Keratinocyte (primary cell): Measurements from ENCODE around the gene BUD23. TPM values are rescaled to one million over a fixed set of nuclear protein-coding genes. Genes with fewer than 3 reads are reported as not detected.

Experiments used
- DNase-seq: peaks from one replicate; pipeline ENCODE4 v3.0.0-alpha.2; 2011; ENCODE audit warnings: low read depth, missing footprints, low spot score
- FAIRE-seq: peaks from 2 replicates; lab custom pipeline; 2011; peaks lifted over from hg19 to GRCh38; lab: Jason Lieb, UNC
- H2AFZ ChIP-seq: 2 replicates; pipeline ENCODE4 v1.6.0; 2012; ENCODE audit warnings: low read length, control low read depth, inconsistent platforms; ENCODE audit not compliant: control insufficient read depth
- H3K27ac ChIP-seq: 2 replicates; pipeline ENCODE4 v1.5.1; 2011; ENCODE audit warnings: low read length; ENCODE audit not compliant: control insufficient read depth, insufficient read depth
- H3K27me3 ChIP-seq: 3 replicates; pipeline ENCODE4 v1.6.0; 2011; ENCODE audit warnings: low read length; ENCODE audit not compliant: control insufficient read depth, insufficient read depth; ENCODE audit errors: extremely low read depth
- H3K36me3 ChIP-seq, 2 experiments: 2 replicates in 1 of 2; 3 replicates in 1 of 2; pipeline ENCODE4 v1.5.1; 2011; ENCODE audit warnings: low read length in 2 of 2, mild to moderate bottlenecking in 1 of 2; ENCODE audit not compliant: control insufficient read depth in 2 of 2, insufficient read depth in 2 of 2; ENCODE audit errors: extremely low read depth in 1 of 2
- H3K4me1 ChIP-seq: 3 replicates; pipeline ENCODE4 v1.5.1; 2011; ENCODE audit warnings: low read length; ENCODE audit not compliant: control insufficient read depth, insufficient read depth; ENCODE audit errors: extremely low read depth
- H3K4me2 ChIP-seq: 3 replicates; pipeline ENCODE4 v1.6.0; 2011; ENCODE audit warnings: low read depth, low read length; ENCODE audit not compliant: control insufficient read depth, insufficient read depth; ENCODE audit errors: extremely low read depth
- H3K4me3 ChIP-seq, 3 experiments: fragments of 200-600 bp in 1 of 3; sonication (generic) in 1 of 3; 2 replicates in 2 of 3; 3 replicates in 1 of 3; pipeline ENCODE4 v1.5.1; 2011 to 2016; ENCODE audit warnings: low read length in 3 of 3, mild to moderate bottlenecking in 3 of 3, control low read depth in 2 of 3, inconsistent platforms in 1 of 3, low read depth in 1 of 3, mixed read lengths in 1 of 3, mixed run types in 1 of 3, moderate library complexity in 1 of 3; ENCODE audit not compliant: control insufficient read depth in 2 of 3, insufficient read depth in 2 of 3; ENCODE audit errors: extremely low read depth in 1 of 3
- H3K79me2 ChIP-seq: 2 replicates; pipeline ENCODE4 v1.6.0; 2012; ENCODE audit warnings: low read length; ENCODE audit not compliant: control insufficient read depth, insufficient read depth
- H3K9ac ChIP-seq: 3 replicates; pipeline ENCODE4 v1.6.0; 2011; ENCODE audit warnings: low read length; ENCODE audit not compliant: control insufficient read depth, insufficient read depth; ENCODE audit errors: extremely low read depth
- H3K9me1 ChIP-seq: 3 replicates; pipeline ENCODE4 v1.6.0; 2011; ENCODE audit warnings: low read length; ENCODE audit not compliant: control insufficient read depth, insufficient read depth; ENCODE audit errors: extremely low read depth
- H3K9me3 ChIP-seq: 2 replicates; pipeline ENCODE4 v1.5.1; 2012; ENCODE audit warnings: low read depth, low read length; ENCODE audit not compliant: control insufficient read depth
- H4K20me1 ChIP-seq: 3 replicates; pipeline ENCODE4 v1.6.0; 2011; ENCODE audit warnings: low read length; ENCODE audit not compliant: control insufficient read depth, insufficient read depth; ENCODE audit errors: extremely low read depth
- CTCF ChIP-seq, 3 experiments: IDR thresholded peaks in 1 of 3; conservative IDR thresholded peaks in 1 of 3; optimal IDR thresholded peaks in 1 of 3; 2 replicates in 2 of 3; 3 replicates in 1 of 3; pipeline versions ENCODE3 to v1.5.1; 2011; ENCODE audit warnings: low read length in 3 of 3, mild to moderate bottlenecking in 3 of 3, moderate library complexity in 2 of 3, control low read depth in 1 of 3, inconsistent platforms in 1 of 3; ENCODE audit not compliant: insufficient read depth in 2 of 3; ENCODE audit errors: extremely low read depth in 1 of 3
- EZH2 ChIP-seq: IDR thresholded peaks from one replicate; pipeline ENCODE4 v1.6.1; 2012; ENCODE audit warnings: inconsistent platforms, mild to moderate bottlenecking, low read length, moderate library complexity
- dilution Hi-C: fragments of 300-500 bp; cut with MboI; formaldehyde crosslinking; loops from one replicate; pipeline ENCODE4 v1.7.0; 2020; ENCODE audit warnings: low sequenced_read_pairs; ENCODE audit not compliant: extremely low pct_ligation_motif_present
- polyA plus RNA-seq, 5 experiments: library from polyadenylated mRNA; depleted of rRNA in 3 of 5; stranded (reverse) in 3 of 5; stranded (forward) in 1 of 5; unstranded in 1 of 5; fragments of >200 nt; gene quantifications; 1 replicate in 1 of 5; 2 replicates in 3 of 5; 3 replicates in 1 of 5; pipeline versions ENCODE4 v1.2.1 to v1.2.3, GENCODE V29; 2011 to 2012; ENCODE audit warnings: missing spikeins in 2 of 5, low read depth in 1 of 5, low replicate concordance in 1 of 5

Gene BUD23
- polyA plus RNA-seq, 1 donor (not counting 4 experiments of a cell fraction or from before 2014, with no cell fraction given): 72.0 TPM

- H3K9ac ChIP-seq: no peak overlapping the region
- H3K9me1 ChIP-seq: no peaks in the 10 kb centered on the region
- no peak for FAIRE-seq
- H3K27me3 ChIP-seq: no peaks in the 10 kb centered on the region
- no peak overlapping the region for H3K27ac ChIP-seq
- no peak overlapping the region for H3K4me3 ChIP-seq
- H3K9me3 ChIP-seq: no peaks in the 10 kb centered on the region
- peaks cover 11% of the 10 kb centered on the region for H4K20me1 ChIP-seq
- peaks cover 39 to 57% of the 10 kb centered on the region in 2 experiments for H3K36me3 ChIP-seq
- no peak for DNase-seq
- peaks cover 3% of the 10 kb centered on the region for H3K4me1 ChIP-seq
- dilution Hi-C loops: no loop called here
- no peak overlapping the region for H2AFZ ChIP-seq
- no peak overlapping the region for H3K4me2 ChIP-seq
- H3K79me2 ChIP-seq: no peaks in the 10 kb centered on the region
- TF ChIP-seq CTCF (optimal IDR thresholded peaks at IDR 0.05 in 1 of 3, IDR thresholded peaks at IDR 0.05 in 1 of 3, conservative IDR thresholded peaks at IDR 0.05 in 1 of 3; ENCODE audit: extremely low read depth in 1 of 3, insufficient read depth in 2 of 3, low read length in 3 of 3): no peak
These were observed 16.1 kb downstream of the BUD23 start for GRCh38 chr7:73699370-73700068.

- Histone ChIP-seq H3K79me2 (no peaks in the 10 kb centered on the region), H3K27ac (no peak overlapping the region), H3K4me1 (peaks cover 8% of the 10 kb centered on the region), H3K4me2 (no peak overlapping the region), H3K4me3 (no peak overlapping the region), H3K36me3 (peaks cover 38 to 62% of the 10 kb centered on the region in 2 experiments), H2AFZ (no peak overlapping the region), H3K27me3 (no peaks in the 10 kb centered on the region), H3K9me3 (no peaks in the 10 kb centered on the region), H4K20me1 (peaks cover 14% of the 10 kb centered on the region), H3K9me1 (no peaks in the 10 kb centered on the region), H3K9ac (no peak overlapping the region)
- no peak for TF ChIP-seq CTCF (optimal IDR thresholded peaks at IDR 0.05 in 1 of 3, IDR thresholded peaks at IDR 0.05 in 1 of 3, conservative IDR thresholded peaks at IDR 0.05 in 1 of 3; ENCODE audit: extremely low read depth in 1 of 3, insufficient read depth in 2 of 3, low read length in 3 of 3)
- no peak for TF ChIP-seq EZH2
- no peak for FAIRE-seq
- DNase-seq: no peak
- dilution Hi-C loops: no loop called here
These were observed 16.6 kb downstream of the BUD23 start for GRCh38 chr7:73700069-73700423.
